IMR-90 (cell line): ENCODE data around the gene DOCK1. TPM values are rescaled to one million over a fixed set of nuclear protein-coding genes. Genes with fewer than 3 reads are reported as not detected.

ENCODE experiments used
- ATAC-seq: fragments of 200-7000 bp; cut with Tn5 transposase; 2 replicates; pipeline ENCODE4 v1.9.1; 2020; ENCODE audit warnings: low read depth, mild to moderate bottlenecking, moderate library complexity
- BruUV-seq: library from RNA; stranded (reverse); fragments of 400-500 nt; replicated peaks from 2 replicates; lab custom pipeline; 2021; lab: Mats Ljungman, UMichigan
- CTCF ChIA-PET: fragments of 300-600 bp; formaldehyde crosslinking; extraction: SDS; loops from one replicate; lab custom pipeline; 2021; ENCODE audit warnings: antibody characterized with exemption; lab: Yijun Ruan, JAX
- POLR2A ChIA-PET: fragments of 300-600 bp; sonication (Branson Sonifier 250); formaldehyde crosslinking; loops from one replicate; lab custom pipeline; 2022; ENCODE audit warnings: antibody characterized with exemption; ENCODE audit not compliant: unreplicated experiment; lab: Charles Lee
- DNase-seq: peaks from one replicate; pipeline ENCODE4 v3.0.0; 2013
- H2AFZ ChIP-seq: replicated peaks from 2 replicates; pipeline ENCODE3; 2013; ENCODE audit warnings: low read length, mild to moderate bottlenecking; ENCODE audit not compliant: poor library complexity
- H2AK5ac ChIP-seq: 2 replicates; pipeline ENCODE4 v1.6.1; 2013; ENCODE audit warnings: low read depth, low read length, inconsistent platforms
- H2AK9ac ChIP-seq: replicated peaks from 2 replicates; pipeline ENCODE3; 2013; ENCODE audit warnings: mild to moderate bottlenecking, low read depth, low read length, moderate library complexity; ENCODE audit not compliant: poor library complexity
- H2BK120ac ChIP-seq: 2 replicates; pipeline ENCODE4 v1.6.1; 2013; ENCODE audit warnings: low read depth, low read length, inconsistent platforms
- H2BK15ac ChIP-seq: 3 replicates; pipeline ENCODE4 v1.6.1; 2013; ENCODE audit warnings: low read depth, low read length, inconsistent platforms
- H2BK20ac ChIP-seq: 2 replicates; pipeline ENCODE4 v1.6.1; 2013; ENCODE audit warnings: low read depth, mild to moderate bottlenecking, inconsistent platforms, low read length, moderate library complexity
- H2BK5ac ChIP-seq: 2 replicates; pipeline ENCODE4 v1.6.1; 2013; ENCODE audit warnings: mild to moderate bottlenecking, low read depth, low read length, inconsistent platforms; ENCODE audit not compliant: poor library complexity, severe bottlenecking
- H3K14ac ChIP-seq: replicated peaks from 2 replicates; pipeline ENCODE4 v1.6.1; 2013; ENCODE audit warnings: low read depth, low read length, inconsistent platforms
- H3K18ac ChIP-seq: 2 replicates; pipeline ENCODE4 v1.6.1; 2013; ENCODE audit warnings: low read depth, low read length, control low read depth
- H3K23ac ChIP-seq: 2 replicates; pipeline ENCODE4 v1.6.1; 2013; ENCODE audit warnings: low read depth, low read length, inconsistent platforms
- H3K27ac ChIP-seq: 2 replicates; pipeline ENCODE4 v1.5.1; 2013; ENCODE audit warnings: mild to moderate bottlenecking, control low read depth, low read length; ENCODE audit not compliant: insufficient read depth
- H3K27me3 ChIP-seq: 2 replicates; pipeline ENCODE4 v1.6.1; 2013; ENCODE audit warnings: low read length; ENCODE audit not compliant: control insufficient read depth, insufficient read depth
- H3K36me3 ChIP-seq: 2 replicates; pipeline ENCODE4 v1.6.1; 2013; ENCODE audit warnings: low read length, mixed read lengths; ENCODE audit not compliant: control insufficient read depth, insufficient read depth
- H3K4ac ChIP-seq: 2 replicates; pipeline ENCODE4 v1.6.1; 2013; ENCODE audit warnings: low read depth, low read length, inconsistent platforms
- H3K4me1 ChIP-seq: 2 replicates; pipeline ENCODE4 v1.6.1; 2013; ENCODE audit warnings: low read length, mixed read lengths; ENCODE audit not compliant: control insufficient read depth, insufficient read depth
- H3K4me2 ChIP-seq: 2 replicates; pipeline ENCODE4 v1.6.1; 2013; ENCODE audit warnings: low read depth, mild to moderate bottlenecking, control low read depth, low read length, moderate library complexity
- H3K4me3 ChIP-seq: 2 replicates; pipeline ENCODE4 v1.5.1; 2013; ENCODE audit warnings: low read depth, mild to moderate bottlenecking, control low read depth, low read length, moderate library complexity; ENCODE audit not compliant: insufficient read depth
- H3K56ac ChIP-seq: 2 replicates; pipeline ENCODE4 v1.6.1; 2013; ENCODE audit warnings: low read length, inconsistent platforms; ENCODE audit not compliant: insufficient read depth; ENCODE audit errors: extremely low read depth
- H3K79me1 ChIP-seq, 2 experiments: 2 replicates each; pipeline ENCODE4 v1.6.1; 2013; ENCODE audit warnings: low read length in 2 of 2, inconsistent platforms in 1 of 2, low read depth in 1 of 2
- H3K9ac ChIP-seq: 2 replicates; pipeline ENCODE4 v1.6.1; 2013; ENCODE audit warnings: low read depth, low read length, control low read depth
- H3K9me1 ChIP-seq: 2 replicates; pipeline ENCODE4 v1.6.1; 2013; ENCODE audit warnings: low read length, inconsistent platforms; ENCODE audit not compliant: insufficient read depth
- H3K9me3 ChIP-seq: 2 replicates; pipeline ENCODE4 v1.6.1; 2013; ENCODE audit warnings: low read length; ENCODE audit not compliant: control insufficient read depth, insufficient read depth
- H4K20me1 ChIP-seq: 2 replicates; pipeline ENCODE4 v1.6.1; 2013; ENCODE audit warnings: low read length, inconsistent platforms; ENCODE audit not compliant: insufficient read depth
- H4K5ac ChIP-seq: 2 replicates; pipeline ENCODE4 v1.6.1; 2013; ENCODE audit warnings: mild to moderate bottlenecking, low read depth, low read length, control low read depth
- H4K8ac ChIP-seq, 2 experiments: 2 replicates each; pipeline ENCODE4 v1.6.1; 2013; ENCODE audit warnings: low read depth in 2 of 2, low read length in 2 of 2, control low read depth in 1 of 2, inconsistent platforms in 1 of 2
- H4K91ac ChIP-seq: 2 replicates; pipeline ENCODE4 v1.6.1; 2013; ENCODE audit warnings: low read depth, low read length, inconsistent platforms; ENCODE audit not compliant: insufficient read depth
- BHLHE40 ChIP-seq: fragments of 150-350 bp; IDR thresholded peaks from 2 replicates; pipeline ENCODE4 v1.6.1; 2016; ENCODE audit warnings: mild to moderate bottlenecking, low read depth, low read length
- CEBPB ChIP-seq: IDR thresholded peaks from 2 replicates; pipeline ENCODE4 v1.6.1; 2012; ENCODE audit warnings: low read depth, low read length, improper control_type of control experiment
- CHD1 ChIP-seq: IDR thresholded peaks from 2 replicates; pipeline ENCODE4 v1.6.1; 2012; ENCODE audit warnings: low read depth, low read length, improper control_type of control experiment
- CTCF ChIP-seq: conservative IDR thresholded peaks from 2 replicates; pipeline ENCODE4 v1.5.1; 2012; ENCODE audit warnings: mild to moderate bottlenecking, low read depth, low read length, improper control_type of control experiment
- ELK1 ChIP-seq: fragments of 150-350 bp; IDR thresholded peaks from 2 replicates; pipeline ENCODE4 v1.6.1; 2016; ENCODE audit warnings: low read depth, mild to moderate bottlenecking, low read length, moderate library complexity, borderline replicate concordance
- FOS ChIP-seq: fragments of 150-350 bp; IDR thresholded peaks from 2 replicates; pipeline ENCODE4 v1.6.1; 2016; ENCODE audit warnings: low read depth, low read length
- MAFK ChIP-seq: IDR thresholded peaks from 2 replicates; pipeline ENCODE4 v1.6.1; 2012; ENCODE audit warnings: low read depth, low read length, improper control_type of control experiment
- MAZ ChIP-seq: IDR thresholded peaks from 2 replicates; pipeline ENCODE4 v1.6.1; 2012; ENCODE audit warnings: low read depth, mild to moderate bottlenecking, low read length, improper control_type of control experiment, moderate library complexity, borderline replicate concordance
- NFE2L2 ChIP-seq: fragments of 150-350 bp; IDR thresholded peaks from 2 replicates; pipeline ENCODE4 v1.6.1; 2016; ENCODE audit warnings: low read depth, mild to moderate bottlenecking, low read length
- POLR2A ChIP-seq: IDR thresholded peaks from 2 replicates; pipeline ENCODE4 v1.6.1; 2012; ENCODE audit warnings: mild to moderate bottlenecking, low read depth, low read length
- RCOR1 ChIP-seq: IDR thresholded peaks from 2 replicates; pipeline ENCODE4 v1.6.1; 2012; ENCODE audit warnings: mild to moderate bottlenecking, low read length, improper control_type of control experiment; ENCODE audit not compliant: insufficient replicate concordance
- SMC3 ChIP-seq: fragments of 150-350 bp; IDR thresholded peaks from 2 replicates; pipeline ENCODE4 v1.6.1; 2016; ENCODE audit warnings: low read depth, mild to moderate bottlenecking, antibody characterized with exemption, low read length, moderate library complexity
- USF2 ChIP-seq: fragments of 150-350 bp; IDR thresholded peaks from 2 replicates; pipeline ENCODE4 v1.6.1; 2017; ENCODE audit warnings: mild to moderate bottlenecking, antibody characterized with exemption, low read length, low read depth
- WGBS, 2 experiments: methylation state at CpG; one replicate each; pipeline versions ENCODE4 v1.1.5 to v1.1.7; 2013; ENCODE audit warnings: missing lambda C conversion rate in 2 of 2; ENCODE audit not compliant: insufficient read length in 1 of 2; ENCODE audit errors: extremely low coverage in 2 of 2; 5-methylcytosine and 5-hydroxymethylcytosine counted together
- dilution Hi-C: fragments of 300-500 bp; cut with HindIII; formaldehyde crosslinking; loops from one replicate; pipeline ENCODE4 v1.14.3; 2018; ENCODE audit warnings: low sequenced_read_pairs; ENCODE audit not compliant: unreplicated experiment
- in situ Hi-C: fragments of 300-500 bp; cut with MboI; formaldehyde crosslinking; loops from 3 replicates; pipeline ENCODE4 v1.14.3; 2019; ENCODE audit warnings: low sequenced_read_pairs, inconsistent platforms, mixed read lengths
- intact Hi-C: fragments of 100-400 bp; cut with micrococcal nuclease; formaldehyde crosslinking; loops from 2 replicates; pipeline ENCODE4 v1.10.0; 2022
- polyA plus RNA-seq, 3 experiments: library from polyadenylated mRNA; depleted of rRNA; stranded (reverse); fragments of >200 nt; gene quantifications; 2 replicates each; pipeline ENCODE4 v1.2.3, GENCODE V29; 2012; ENCODE audit warnings: low replicate concordance in 1 of 3
- total RNA-seq: library from RNA; depleted of rRNA; stranded (reverse); fragments of >200 nt; gene quantifications from 2 replicates; pipeline ENCODE4 v1.2.3, GENCODE V29; 2012

The DOCK1 gene
- total and polyA plus RNA-seq, 2 of the 4 experiments (the other 2 are of a cell fraction), result 28.2 to 71.0 TPM

- H3K79me1 ChIP-seq, result no peaks in the 10 kb centered on the region
- no peak overlapping the region for H3K18ac ChIP-seq
- POLR2A ChIA-PET, result no interaction called here
- no peak overlapping the region for H2BK120ac ChIP-seq
- H3K4me3 ChIP-seq, result no peak overlapping the region
- H2BK20ac ChIP-seq, result no peak overlapping the region
- no peak overlapping the region for H3K9ac ChIP-seq
- H4K20me1 ChIP-seq, result no peaks in the 10 kb centered on the region
- H3K23ac ChIP-seq, result no peak overlapping the region
- H3K9me3 ChIP-seq, result no peaks in the 10 kb centered on the region
- no peak overlapping the region for H4K8ac ChIP-seq
- no peak overlapping the region for H3K4ac ChIP-seq
- peaks cover 10% of the 10 kb centered on the region for H3K27me3 ChIP-seq
- no peak overlapping the region for H3K14ac ChIP-seq
- DNase-seq (no peak), ATAC-seq (no peak)
- H2AK9ac ChIP-seq, result no peak overlapping the region
- WGBS, 2 experiments, result no CpG with 5 or more reads among the region's 2 CpGs
- no peak overlapping the region for H4K91ac ChIP-seq
- dilution Hi-C loops (no loop called here), intact Hi-C loops (no loop called here), in situ Hi-C loops (no loop called here)
- no peak for TF ChIP-seq POLR2A
- TF ChIP-seq ELK1, result no peak
- no peak for TF ChIP-seq SMC3
- no peak for TF ChIP-seq CTCF
- TF ChIP-seq CHD1, result no peak
- TF ChIP-seq CEBPB, result no peak
- no peak for TF ChIP-seq USF2
- TF ChIP-seq FOS, result no peak
- TF ChIP-seq MAFK, result no peak
- TF ChIP-seq RCOR1, result no peak
- no peak for TF ChIP-seq MAZ
- TF ChIP-seq BHLHE40, result no peak
- TF ChIP-seq NFE2L2, result no peak
- H3K9me1 ChIP-seq, result no peaks in the 10 kb centered on the region
- no peak overlapping the region for H2AFZ ChIP-seq
- no peaks in the 10 kb centered on the region for H3K4me1 ChIP-seq
- H3K56ac ChIP-seq, result no peak overlapping the region
- no TSS peak for BruUV-seq
- H4K5ac ChIP-seq, result no peak overlapping the region
- no peak overlapping the region for H2BK15ac ChIP-seq
- CTCF ChIA-PET, result no interaction called here
- no peak overlapping the region for H2BK5ac ChIP-seq
- H3K4me2 ChIP-seq, result no peak overlapping the region
- no peak overlapping the region for H3K27ac ChIP-seq
- no peak overlapping the region for H2AK5ac ChIP-seq
- no peaks in the 10 kb centered on the region for H3K36me3 ChIP-seq
These were observed 27.8 kb upstream of the DOCK1 start for GRCh38 chr10:126877390-126877789.
